Prostate gland (tissue), 2 donors: ENCODE data around the gene THRAP3.

ENCODE experiments used
- POLR2A ChIP-seq: fragments of 450-650 bp; IDR thresholded peaks from one replicate; pipeline ENCODE4 v1.6.1; 2016; ENCODE audit warnings: antibody characterized with exemption, mild to moderate bottlenecking
- POLR2AphosphoS5 ChIP-seq: sonication (generic); formaldehyde crosslinking; IDR thresholded peaks from one replicate; pipeline ENCODE4 v1.6.1; 2017; ENCODE audit warnings: antibody characterized with exemption
- TF ChIP-seq, protein P1 (sequence below), 4 experiments: fragments of 200-600 bp in 2 of 4; fragments of 450-650 bp in 2 of 4; sonication (generic) in 2 of 4; IDR thresholded peaks; 1 replicate in 3 of 4; 2 replicates in 1 of 4; pipeline ENCODE4 v1.5.1; 2016 to 2019; ENCODE audit warnings: antibody characterized with exemption in 4 of 4, mild to moderate bottlenecking in 2 of 4, moderate library complexity in 2 of 4

DNA sequence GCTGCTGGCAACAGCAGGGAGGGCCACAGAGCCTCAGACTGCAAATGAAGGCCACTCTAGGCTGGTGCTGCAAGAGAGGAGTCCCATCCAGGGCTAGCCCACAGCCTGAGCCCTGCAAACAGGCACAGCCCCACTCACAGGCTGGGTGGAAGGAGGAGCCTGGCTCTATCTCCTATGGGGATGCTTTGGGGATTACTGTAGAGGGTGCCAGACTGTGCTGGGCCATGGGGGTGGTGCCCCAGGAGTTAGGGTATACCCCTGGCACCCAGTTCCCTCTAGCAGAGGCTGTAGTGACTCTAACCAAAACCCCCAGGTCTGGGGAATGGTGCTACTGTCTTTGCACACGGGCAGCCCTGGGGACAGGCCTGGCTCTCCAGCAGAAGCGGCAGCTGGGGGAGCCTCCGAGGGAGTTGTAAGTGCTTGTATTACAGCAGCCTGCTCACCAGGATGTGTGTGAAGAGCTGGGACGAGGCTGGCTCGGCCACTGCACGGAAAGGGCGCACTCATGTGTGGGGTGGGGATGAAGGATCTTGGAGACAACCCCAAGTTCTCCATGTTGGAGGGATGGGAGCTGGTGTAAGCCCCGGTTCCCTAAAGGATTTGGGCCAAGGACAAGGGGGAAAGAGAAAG lies 122.6 kb downstream of the THRAP3 start:
- TF ChIP-seq, protein P1, sequence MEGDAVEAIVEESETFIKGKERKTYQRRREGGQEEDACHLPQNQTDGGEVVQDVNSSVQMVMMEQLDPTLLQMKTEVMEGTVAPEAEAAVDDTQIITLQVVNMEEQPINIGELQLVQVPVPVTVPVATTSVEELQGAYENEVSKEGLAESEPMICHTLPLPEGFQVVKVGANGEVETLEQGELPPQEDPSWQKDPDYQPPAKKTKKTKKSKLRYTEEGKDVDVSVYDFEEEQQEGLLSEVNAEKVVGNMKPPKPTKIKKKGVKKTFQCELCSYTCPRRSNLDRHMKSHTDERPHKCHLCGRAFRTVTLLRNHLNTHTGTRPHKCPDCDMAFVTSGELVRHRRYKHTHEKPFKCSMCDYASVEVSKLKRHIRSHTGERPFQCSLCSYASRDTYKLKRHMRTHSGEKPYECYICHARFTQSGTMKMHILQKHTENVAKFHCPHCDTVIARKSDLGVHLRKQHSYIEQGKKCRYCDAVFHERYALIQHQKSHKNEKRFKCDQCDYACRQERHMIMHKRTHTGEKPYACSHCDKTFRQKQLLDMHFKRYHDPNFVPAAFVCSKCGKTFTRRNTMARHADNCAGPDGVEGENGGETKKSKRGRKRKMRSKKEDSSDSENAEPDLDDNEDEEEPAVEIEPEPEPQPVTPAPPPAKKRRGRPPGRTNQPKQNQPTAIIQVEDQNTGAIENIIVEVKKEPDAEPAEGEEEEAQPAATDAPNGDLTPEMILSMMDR (IDR thresholded peaks at IDR 0.05): no peak
- TF ChIP-seq POLR2A: no peak
- TF ChIP-seq POLR2AphosphoS5: no peak
